Karpas-422 (cell line): ENCODE measurements around the gene PCDHAC2. TPM values are rescaled to one million over a fixed set of nuclear protein-coding genes. Genes with fewer than 3 reads are reported as not detected.

Experiments
- DNase-seq: peaks from one replicate; pipeline ENCODE4 v3.0.0-alpha.2; 2015
- H2AFZ ChIP-seq: fragments of 200-600 bp; sonication (generic); 2 replicates; pipeline ENCODE4 v1.6.1; 2014; ENCODE audit warnings: antibody characterized with exemption, low read length, mixed read lengths
- H3K27ac ChIP-seq: fragments of 200-600 bp; sonication (generic); 2 replicates; pipeline ENCODE4 v1.5.1; 2014; ENCODE audit warnings: mild to moderate bottlenecking, low read length, moderate library complexity
- H3K27me3 ChIP-seq: fragments of 200-600 bp; sonication (generic); 2 replicates; pipeline ENCODE4 v1.6.1; 2014; ENCODE audit warnings: low read length, mixed read lengths
- H3K36me3 ChIP-seq: fragments of 200-600 bp; sonication (generic); 2 replicates; pipeline ENCODE4 v1.6.1; 2014; ENCODE audit warnings: low read length, mixed read lengths; ENCODE audit not compliant: insufficient read depth
- H3K4me1 ChIP-seq: fragments of 200-600 bp; sonication (generic); 2 replicates; pipeline ENCODE4 v1.6.1; 2014; ENCODE audit warnings: mild to moderate bottlenecking, low read length, mixed read lengths
- H3K4me2 ChIP-seq: fragments of 200-600 bp; sonication (generic); 2 replicates; pipeline ENCODE4 v1.6.1; 2014; ENCODE audit warnings: low read length, low read depth, mild to moderate bottlenecking; ENCODE audit not compliant: poor library complexity, severe bottlenecking
- H3K4me3 ChIP-seq: fragments of 200-600 bp; sonication (generic); 2 replicates; pipeline ENCODE4 v1.5.1; 2014; ENCODE audit warnings: mild to moderate bottlenecking, antibody characterized with exemption, low read length, mixed read lengths
- H3K79me2 ChIP-seq: fragments of 200-600 bp; sonication (generic); 2 replicates; pipeline ENCODE4 v1.6.1; 2014; ENCODE audit warnings: mild to moderate bottlenecking, low read length, mixed read lengths
- H3K9ac ChIP-seq: fragments of 200-600 bp; sonication (generic); 2 replicates; pipeline ENCODE4 v1.6.0; 2014; ENCODE audit warnings: low read length
- H3K9me2 ChIP-seq: fragments of 200-600 bp; sonication (generic), shearing (Covaris generic); replicated peaks from 2 replicates; pipeline ENCODE4 v1.6.0; 2014; ENCODE audit warnings: mild to moderate bottlenecking, low read length, moderate library complexity; ENCODE audit not compliant: insufficient read depth
- H3K9me3 ChIP-seq: fragments of 300-700, 200-600 bp; sonication (generic); 2 replicates; pipeline ENCODE4 v1.6.1; 2014; ENCODE audit warnings: low read length, mixed read lengths
- H4K20me1 ChIP-seq: fragments of 200-600 bp; sonication (generic); 2 replicates; pipeline ENCODE4 v1.6.1; 2014; ENCODE audit warnings: mild to moderate bottlenecking, antibody characterized with exemption, low read length, low read depth; ENCODE audit not compliant: insufficient read depth
- small RNA-seq: library from RNA; depleted of rRNA; stranded (forward); fragments of <200 nt; gene quantifications from one replicate; pipeline ENCODE3, GENCODE V24; 2014
- total RNA-seq: library from RNA; depleted of rRNA; stranded (reverse); fragments of >200 nt; shearing (Covaris generic); gene quantifications from 2 replicates; pipeline ENCODE4 v1.2.3, GENCODE V29; 2014; ENCODE audit warnings: low replicate concordance; rRNA removed

The PCDHAC2 gene
- total RNA-seq, 1 experiment from 2014 or later = not detected

GRCh38 chr5:141003791-141004611, 37.7 kb downstream of the PCDHAC2 start:
- no peaks in the 10 kb centered on the region for H3K9me2 ChIP-seq
- no peaks in the 10 kb centered on the region for H3K9me3 ChIP-seq
- DNase-seq = no peak
- no peaks in the 10 kb centered on the region for H3K27me3 ChIP-seq
- H3K4me2 ChIP-seq = no peak overlapping the region
- no peak overlapping the region for H3K9ac ChIP-seq
- no peaks in the 10 kb centered on the region for H3K4me1 ChIP-seq
- H3K27ac ChIP-seq = no peak overlapping the region
- H3K4me3 ChIP-seq = no peak overlapping the region
- H4K20me1 ChIP-seq = no peaks in the 10 kb centered on the region
- no peak overlapping the region for H2AFZ ChIP-seq
- H3K79me2 ChIP-seq = no peaks in the 10 kb centered on the region
- no peaks in the 10 kb centered on the region for H3K36me3 ChIP-seq

DNA sequence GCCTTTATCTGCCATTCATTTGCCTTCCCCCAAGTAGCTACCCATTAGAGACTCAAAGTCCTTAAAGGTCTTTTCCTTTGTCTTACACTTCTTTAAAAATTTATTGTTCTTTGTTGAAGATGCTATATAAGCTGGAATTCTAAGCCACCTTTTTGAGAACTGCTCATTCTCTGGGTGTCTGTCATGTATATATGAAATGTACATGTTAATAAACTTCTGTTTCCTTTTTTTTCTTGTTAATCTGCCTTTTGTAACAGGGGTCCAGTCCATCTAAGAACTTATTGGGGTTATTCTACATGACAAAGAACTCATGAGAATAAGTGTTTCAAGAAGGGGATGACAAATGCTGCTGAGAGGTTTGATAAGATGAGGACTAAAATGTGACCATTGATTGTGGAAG, 41.5 kb downstream of the PCDHAC2 start:
- no peaks in the 10 kb centered on the region for H3K36me3 ChIP-seq
- no peaks in the 10 kb centered on the region for H4K20me1 ChIP-seq
- no peak overlapping the region for H3K4me2 ChIP-seq
- no peaks in the 10 kb centered on the region for H3K9me3 ChIP-seq
- H3K9ac ChIP-seq = no peak overlapping the region
- no peaks in the 10 kb centered on the region for H3K4me1 ChIP-seq
- H3K27me3 ChIP-seq = no peaks in the 10 kb centered on the region
- no peak for DNase-seq
- H2AFZ ChIP-seq = no peak overlapping the region
- no peaks in the 10 kb centered on the region for H3K9me2 ChIP-seq
- H3K79me2 ChIP-seq = no peaks in the 10 kb centered on the region
- no peak overlapping the region for H3K4me3 ChIP-seq
- no peak overlapping the region for H3K27ac ChIP-seq

GRCh38 chr5:141010047-141010793, 43.9 kb downstream of the PCDHAC2 start:
- Histone ChIP-seq H3K4me1 (no peaks in the 10 kb centered on the region), H3K9me2 (no peaks in the 10 kb centered on the region), H2AFZ (no peak overlapping the region), H3K9ac (no peak overlapping the region), H3K9me3 (no peaks in the 10 kb centered on the region), H3K36me3 (no peaks in the 10 kb centered on the region), H3K27ac (no peak overlapping the region), H4K20me1 (no peaks in the 10 kb centered on the region), H3K4me2 (no peak overlapping the region), H3K4me3 (no peak overlapping the region), H3K27me3 (no peaks in the 10 kb centered on the region), H3K79me2 (no peaks in the 10 kb centered on the region)
- no peak for DNase-seq

- no peaks in the 10 kb centered on the region for H3K79me2 ChIP-seq
- DNase-seq = no peak
- no peak overlapping the region for H3K27ac ChIP-seq
- no peak overlapping the region for H3K4me3 ChIP-seq
- H3K27me3 ChIP-seq = no peaks in the 10 kb centered on the region
- no peaks in the 10 kb centered on the region for H3K4me1 ChIP-seq
- H3K4me2 ChIP-seq = no peak overlapping the region
- H3K9me2 ChIP-seq = no peaks in the 10 kb centered on the region
- no peak overlapping the region for H3K9ac ChIP-seq
- H3K9me3 ChIP-seq = no peaks in the 10 kb centered on the region
- H4K20me1 ChIP-seq = no peaks in the 10 kb centered on the region
- H3K36me3 ChIP-seq = no peaks in the 10 kb centered on the region
- H2AFZ ChIP-seq = no peak overlapping the region
Observed at GRCh38 chr5:141017943-141018342, 51.7 kb downstream of the PCDHAC2 start.

Small RNA genes lying within 50 kb of the gene (small RNA-seq; reads per million reads assigned to genes)
- not detected for gene AC010223.1

Other genes with a start within 250 kb of the PCDHAC2 start
- not detected in 2 replicates for gene PCDHA1, start 180.3 kb upstream of the PCDHAC2 start, total RNA-seq
- gene PCDHA2, start 171.6 kb upstream of the PCDHAC2 start, total RNA-seq = not detected in 2 replicates
- gene PCDHA3, start 165.4 kb upstream of the PCDHAC2 start, total RNA-seq = not detected in 2 replicates
- not detected in 2 replicates for gene PCDHA4, start 159.4 kb upstream of the PCDHAC2 start, total RNA-seq
- not detected in 2 replicates for gene PCDHA5, start 144.9 kb upstream of the PCDHAC2 start, total RNA-seq
- gene PCDHA6, start 138.5 kb upstream of the PCDHAC2 start, total RNA-seq = not detected in 2 replicates
- not detected in 2 replicates for gene PCDHA7, start 132.2 kb upstream of the PCDHAC2 start, total RNA-seq
- not detected in 2 replicates for gene PCDHA8, start 125.3 kb upstream of the PCDHAC2 start, total RNA-seq
- gene PCDHA9, start 118.1 kb upstream of the PCDHAC2 start, total RNA-seq = not detected in 2 replicates
- gene PCDHA10, start 110.6 kb upstream of the PCDHAC2 start, total RNA-seq = not detected in 2 replicates
- gene PCDHA11, start 97.5 kb upstream of the PCDHAC2 start, total RNA-seq = not detected in 2 replicates
- not detected in 2 replicates for gene PCDHA12, start 91.2 kb upstream of the PCDHAC2 start, total RNA-seq
- gene PCDHA13, start 84.4 kb upstream of the PCDHAC2 start, total RNA-seq = not detected in 2 replicates
- not detected in 2 replicates for gene PCDHAC1, start 40.2 kb upstream of the PCDHAC2 start, total RNA-seq
- gene PCDHB1, start 84.9 kb downstream of the PCDHAC2 start, total RNA-seq = not detected in 2 replicates
- gene PCDHB2, start 128.1 kb downstream of the PCDHAC2 start, total RNA-seq = not detected in 2 replicates
- gene PCDHB3, start 134.0 kb downstream of the PCDHAC2 start, total RNA-seq = not detected in 2 replicates
- not detected in 2 replicates for gene PCDHB4, start 155.3 kb downstream of the PCDHAC2 start, total RNA-seq
- not detected in 2 replicates for gene PCDHB5, start 168.7 kb downstream of the PCDHAC2 start, total RNA-seq
- gene PCDHB6, start 183.6 kb downstream of the PCDHAC2 start, total RNA-seq = not detected in 2 replicates
- gene PCDHB7, start 206.2 kb downstream of the PCDHAC2 start, total RNA-seq = not detected in 2 replicates
- gene PCDHB8, start 211.3 kb downstream of the PCDHAC2 start, total RNA-seq = not detected in 2 replicates
- 0.04 and 0.54 TPM in 2 replicates for gene PCDHB16, start 215.9 kb downstream of the PCDHAC2 start, total RNA-seq
- 0.11 and 0.29 TPM in 2 replicates for gene PCDHB9, start 220.7 kb downstream of the PCDHAC2 start, total RNA-seq
- 0.11 TPM in 1 of 2 replicates, not detected in the other for gene PCDHB10, start 225.9 kb downstream of the PCDHAC2 start, total RNA-seq
- not detected in 2 replicates for gene PCDHB11, start 233.2 kb downstream of the PCDHAC2 start, total RNA-seq
- gene PCDHB12, start 242.2 kb downstream of the PCDHAC2 start, total RNA-seq = not detected in 2 replicates
- 0.19 and 0.69 TPM in 2 replicates for gene PCDHB13, start 247.4 kb downstream of the PCDHAC2 start, total RNA-seq